GM06990 (cell line): ENCODE data around the gene COX5B.
"Not testable (repeated sequence)": the region's sequence is repeated elsewhere in the genome, so short reads cannot be mapped to it uniquely, and the experiment has no call there.

Experiments
- DNase-seq: peaks from one replicate; pipeline ENCODE4 v3.0.0-alpha.2; 2011; ENCODE audit not compliant: insufficient read length; ENCODE audit errors: extremely low read depth
- H3K27me3 ChIP-seq: replicated peaks from 2 replicates; pipeline ENCODE4 v1.6.0; 2011; ENCODE audit warnings: low read length; ENCODE audit not compliant: control insufficient read depth, insufficient read depth
- H3K36me3 ChIP-seq: 2 replicates; pipeline ENCODE4 v1.5.1; 2011; ENCODE audit warnings: low read length; ENCODE audit not compliant: control insufficient read depth, insufficient read depth
- H3K4me3 ChIP-seq: replicated peaks from 2 replicates; pipeline ENCODE4 v1.5.1; 2011; ENCODE audit warnings: low read depth, mild to moderate bottlenecking, control low read depth, low read length
- CTCF ChIP-seq: IDR thresholded peaks from 2 replicates; pipeline ENCODE4 v1.5.1; 2011; ENCODE audit warnings: low read length, control low read depth, mild to moderate bottlenecking, inconsistent platforms; ENCODE audit not compliant: insufficient read depth, poor library complexity, severe bottlenecking

Gene COX5B

GRCh38 chr2:97664636-97664970 is 18.7 kb downstream of the COX5B start:
- DNase-seq = no peak
- peaks cover 5% of the 10 kb centered on the region for H3K36me3 ChIP-seq
- H3K4me3 ChIP-seq = peak overlapping the region; percentile 88
- TF ChIP-seq CTCF = no peak
- H3K27me3 ChIP-seq = no peaks in the 10 kb centered on the region

- no peak for DNase-seq
- TF ChIP-seq CTCF = no peak
- no peaks in the 10 kb centered on the region for H3K36me3 ChIP-seq
- H3K27me3 ChIP-seq = no peaks in the 10 kb centered on the region
- H3K4me3 ChIP-seq = no peak within 1 kb of the TSS
Measured at GRCh38 chr2:97669448-97669847, 23.6 kb downstream of the COX5B start, which contains the start of gene C2orf92. Gene C2orf92, plus strand, starts transcription at chr2:97669713. Its CDS starts 76 bp downstream, at chr2:97669789.

- TF ChIP-seq CTCF = no peak
- no peak overlapping the region for H3K4me3 ChIP-seq
- H3K27me3 ChIP-seq = no peaks in the 10 kb centered on the region
- no peak for DNase-seq
- no peaks in the 10 kb centered on the region for H3K36me3 ChIP-seq
Measured at GRCh38 chr2:97670471-97670870, 24.6 kb downstream of the COX5B start.

GRCh38 chr2:97671526-97671925 is 25.7 kb downstream of the COX5B start:
- no peak for DNase-seq
- no peaks in the 10 kb centered on the region for H3K27me3 ChIP-seq
- no peaks in the 10 kb centered on the region for H3K36me3 ChIP-seq
- TF ChIP-seq CTCF = no peak
- H3K4me3 ChIP-seq = no peak overlapping the region

- not testable (repeated sequence) for DNase-seq, H3K36me3 ChIP-seq, H3K4me3 ChIP-seq, H3K27me3 ChIP-seq
Measured at GRCh38 chr2:97672606-97673140, 26.8 kb downstream of the COX5B start.

- DNase-seq = no peak
- no peak for TF ChIP-seq CTCF
- Histone ChIP-seq H3K36me3 (no peaks in the 10 kb centered on the region), H3K27me3 (no peaks in the 10 kb centered on the region), H3K4me3 (no peak overlapping the region)
Measured at GRCh38 chr2:97673182-97673914, 27.5 kb downstream of the COX5B start.
